Astrocyte (in vitro differentiated cells and primary cell): ENCODE data around the gene CD207.

Source experiments
- CTCF ChIP-seq: IDR thresholded peaks from 2 replicates; pipeline ENCODE4 v1.5.1; 2011; ENCODE audit warnings: low read depth, mild to moderate bottlenecking, inconsistent platforms, low read length, moderate library complexity; ENCODE audit not compliant: insufficient read depth
- EZH2 ChIP-seq: IDR thresholded peaks from 2 replicates; pipeline ENCODE4 v1.6.1; 2012; ENCODE audit warnings: mild to moderate bottlenecking, low read length, inconsistent platforms; ENCODE audit not compliant: insufficient read depth

GRCh38 chr2:70807828-70808118 lies 27.8 kb downstream of the CD207 start:
- TF ChIP-seq CTCF (no peak), EZH2 (no peak)
